HG03108 (cell line): ENCODE results near the gene MLKL.
"Not testable (repeated sequence)": the region's sequence is repeated elsewhere in the genome, so short reads cannot be mapped to it uniquely, and the experiment has no call there.

Source experiments
- ATAC-seq: cut with Tn5 transposase; IDR thresholded peaks from one replicate; pipeline ENCODE4 v1.9.1; 2021; ENCODE audit warnings: moderate library complexity; ENCODE audit not compliant: unreplicated experiment

MLKL gene

DNA sequence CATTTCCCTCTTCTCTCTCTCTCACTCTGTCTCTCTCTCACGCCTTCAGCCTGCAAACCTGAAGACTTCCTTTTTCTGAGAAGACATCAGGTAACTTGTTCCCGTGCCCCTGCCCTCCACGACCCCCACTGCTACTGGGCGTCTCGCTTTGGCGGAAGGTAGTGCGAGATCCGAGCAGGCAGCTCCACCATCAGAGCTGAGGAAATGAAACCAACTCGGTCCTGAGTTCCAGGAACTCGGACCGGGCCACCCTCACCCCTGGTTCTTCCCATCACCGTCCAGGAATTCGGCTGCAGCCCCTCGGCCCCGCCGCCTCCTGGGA lies 585 bp downstream of the MLKL start:
- ATAC-seq = peak; percentile 14

- ATAC-seq = no peak
Measured at GRCh38 chr16:74699666-74700065, 996 bp downstream of the MLKL start.

DNA sequence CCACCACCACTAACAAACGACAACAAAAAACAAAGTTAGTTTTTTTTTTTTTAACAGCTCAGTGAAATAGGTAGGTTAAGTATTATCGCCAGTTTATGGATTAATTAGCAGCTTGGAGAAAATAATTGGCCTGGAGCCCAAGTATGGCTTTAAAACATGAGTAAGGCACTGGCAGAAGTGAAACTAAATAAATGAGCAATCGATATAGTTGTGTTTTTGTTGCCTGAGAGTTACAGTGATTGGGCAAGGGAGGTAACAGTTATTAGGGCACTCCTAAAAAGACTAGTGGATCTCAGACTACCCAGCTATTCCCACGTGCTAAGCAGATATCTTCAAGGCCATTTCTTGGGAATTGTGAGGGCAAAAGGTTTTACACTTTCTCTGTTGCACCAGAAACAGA lies 2.4 kb downstream of the MLKL start:
- ATAC-seq = no peak

- ATAC-seq = peak; percentile 80
Measured at GRCh38 chr16:74695450-74696422, 4.9 kb downstream of the MLKL start.

DNA sequence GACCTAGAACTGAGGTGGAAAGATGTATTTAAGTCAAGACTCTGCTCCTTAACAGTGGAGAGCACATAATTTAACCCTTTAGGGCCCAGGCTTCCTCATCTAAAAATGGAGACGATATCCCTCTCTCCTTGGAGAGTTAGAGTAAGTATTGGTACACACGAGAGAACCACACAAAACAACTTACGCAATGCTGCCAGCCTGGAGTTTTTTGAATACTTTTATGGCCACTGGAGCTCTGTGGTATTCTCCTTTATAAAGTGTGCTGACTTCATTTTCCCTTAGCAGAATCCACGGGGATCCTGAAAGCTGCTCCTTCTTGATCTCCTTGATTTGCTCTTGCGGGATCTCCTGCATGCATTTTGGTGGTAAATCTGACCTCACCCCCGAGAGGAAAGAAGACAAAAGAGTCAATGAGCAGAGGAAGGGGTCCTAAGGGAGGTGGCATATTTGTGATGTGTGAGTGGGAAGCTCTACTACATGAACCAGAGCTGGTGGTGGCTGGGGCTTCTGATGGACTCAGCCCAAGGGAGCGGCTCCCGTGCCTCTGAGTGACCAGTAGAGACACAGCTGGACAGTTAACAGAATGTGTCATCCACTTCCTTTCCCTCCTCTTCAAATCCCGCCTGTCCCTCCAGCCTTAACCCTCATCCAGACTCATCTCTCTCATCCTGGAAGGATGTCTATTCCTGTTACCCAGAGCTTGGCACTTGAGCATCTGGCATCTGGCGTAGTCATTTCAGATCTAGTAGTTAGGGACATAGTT lies 9.4 kb downstream of the MLKL start:
- ATAC-seq = no peak

DNA sequence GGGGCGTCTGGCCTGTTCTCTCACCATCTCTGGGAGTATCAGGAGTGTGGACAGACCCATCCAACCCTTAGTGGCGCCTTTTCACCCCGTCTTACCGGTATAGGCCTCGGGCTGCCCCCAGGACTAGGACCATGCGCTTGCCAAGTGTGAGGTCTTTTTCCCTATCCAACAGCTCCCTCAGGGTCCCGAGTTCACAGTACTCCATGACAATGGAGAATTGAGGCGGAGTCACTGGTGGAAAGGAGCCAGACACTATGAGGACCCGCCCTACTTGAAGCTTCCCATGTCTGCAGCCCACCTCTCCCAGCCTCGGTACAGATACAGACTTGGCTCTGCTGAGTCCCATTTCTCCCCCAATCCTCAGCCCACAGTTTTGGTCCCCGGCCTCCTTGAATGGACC lies 18.1 kb downstream of the MLKL start:
- ATAC-seq = no peak

GRCh38 chr16:74680681-74681080 lies 20.0 kb downstream of the MLKL start:
- ATAC-seq = no peak

DNA sequence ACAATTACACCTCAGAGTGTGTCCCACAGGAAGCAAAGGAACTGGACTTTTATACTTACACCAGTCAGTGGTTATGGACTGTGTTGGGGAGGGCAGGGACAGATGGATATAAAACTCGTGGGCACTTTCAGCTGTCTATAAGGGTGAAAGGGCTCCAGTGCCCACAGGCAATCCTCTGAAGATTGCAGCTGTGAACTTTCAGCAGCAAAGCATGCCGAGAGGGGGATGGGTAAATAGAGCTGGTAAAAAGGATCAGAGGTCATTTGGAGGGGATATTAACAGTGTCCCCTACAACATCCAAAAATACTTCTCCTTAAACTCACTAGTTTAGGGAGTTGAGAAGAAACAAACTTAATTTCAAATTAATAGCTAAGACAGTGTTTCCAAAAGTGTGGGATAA lies 20.7 kb downstream of the MLKL start:
- no peak for ATAC-seq

DNA sequence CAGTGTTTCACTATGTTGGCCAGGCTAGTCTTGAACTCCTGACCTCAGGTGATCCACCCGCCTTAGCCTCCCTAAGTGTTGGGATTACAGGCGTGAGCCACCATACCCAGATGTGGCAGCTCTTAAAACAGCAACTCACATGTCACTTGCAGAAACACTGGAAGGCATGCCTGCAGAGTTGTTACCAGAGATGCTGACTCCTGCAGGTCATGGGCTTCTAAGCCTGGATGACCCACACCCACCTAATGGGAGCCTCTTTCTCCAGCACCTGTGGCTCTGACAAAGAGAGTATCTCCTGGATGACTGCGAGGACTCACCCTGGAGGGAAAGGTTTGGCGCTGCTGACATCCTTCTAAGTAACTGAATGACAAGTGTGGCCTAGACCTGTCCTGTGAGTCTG lies 22.8 kb downstream of the MLKL start:
- no peak for ATAC-seq

DNA sequence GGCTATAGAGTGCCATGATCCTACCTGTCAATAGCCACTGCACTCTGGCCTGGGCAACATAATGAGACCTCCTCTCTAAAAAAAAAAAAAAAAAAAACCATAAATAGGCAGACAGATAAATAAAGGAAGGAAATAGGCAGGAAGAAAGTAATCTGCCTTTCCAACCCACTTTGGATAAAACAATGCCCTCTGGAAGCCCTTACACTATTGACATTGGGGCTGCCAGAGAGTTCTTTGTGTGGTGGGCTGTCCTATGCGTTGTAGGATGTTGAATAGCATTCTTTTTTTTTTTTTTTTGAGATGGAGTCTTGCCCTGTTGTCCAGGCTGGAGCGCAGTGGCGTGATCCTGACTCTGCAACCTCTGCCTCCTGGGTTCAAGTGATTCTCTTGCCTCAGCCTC lies 26.8 kb downstream of the MLKL start:
- ATAC-seq = no peak

- ATAC-seq = not testable (repeated sequence)
Measured at GRCh38 chr16:74668877-74669276, 31.8 kb downstream of the MLKL start.

- ATAC-seq = no peak
Measured at GRCh38 chr16:74667255-74667700, 33.4 kb downstream of the MLKL start.

GRCh38 chr16:74666425-74667254 lies 34.0 kb downstream of the MLKL start, which contains the start of gene RFWD3:
RFWD3 (minus strand) TSS chr16:74666877; CDS start chr16:74661449, 5,428 bp downstream.
- peak; percentile 100 for ATAC-seq

DNA sequence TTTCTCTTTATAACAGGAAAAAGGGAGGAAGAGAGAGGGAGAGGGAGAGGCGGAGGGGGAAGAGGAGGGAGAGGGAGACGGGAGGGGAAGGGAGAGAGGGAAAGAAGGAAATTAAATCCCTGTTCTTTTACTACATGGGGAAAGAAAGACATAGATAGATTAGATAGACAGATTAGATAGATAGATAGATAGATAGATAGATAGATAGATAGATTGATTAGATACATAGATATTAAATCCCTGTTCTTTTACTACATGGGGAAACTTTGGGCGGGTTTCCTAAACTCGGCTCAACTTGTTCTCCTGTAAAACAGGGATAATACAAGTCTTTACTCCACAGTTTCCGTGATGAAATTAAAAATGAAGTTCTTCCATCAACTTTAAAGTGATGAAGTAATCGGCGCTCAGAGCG lies 34.6 kb downstream of the MLKL start:
- ATAC-seq = no peak

DNA sequence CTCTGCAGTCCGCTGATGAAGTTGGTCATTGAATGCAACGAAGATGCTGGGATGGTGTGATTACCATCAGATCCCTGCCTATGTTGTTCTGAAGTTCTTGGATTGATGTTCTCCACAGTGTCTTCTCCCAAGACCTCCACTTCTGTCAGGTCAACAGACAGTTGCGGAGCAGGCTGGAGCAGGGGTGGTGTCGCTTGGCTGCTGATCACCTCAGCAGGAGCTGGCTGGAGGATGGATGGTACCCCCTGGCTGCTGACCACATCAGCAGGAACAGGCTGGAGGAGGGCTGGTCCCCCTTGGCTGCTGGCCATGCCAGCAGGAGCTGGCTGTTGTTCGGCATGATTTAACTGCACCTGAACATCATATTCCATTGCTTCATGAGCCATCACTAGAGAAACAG lies 39.6 kb downstream of the MLKL start:
- ATAC-seq = no peak

DNA sequence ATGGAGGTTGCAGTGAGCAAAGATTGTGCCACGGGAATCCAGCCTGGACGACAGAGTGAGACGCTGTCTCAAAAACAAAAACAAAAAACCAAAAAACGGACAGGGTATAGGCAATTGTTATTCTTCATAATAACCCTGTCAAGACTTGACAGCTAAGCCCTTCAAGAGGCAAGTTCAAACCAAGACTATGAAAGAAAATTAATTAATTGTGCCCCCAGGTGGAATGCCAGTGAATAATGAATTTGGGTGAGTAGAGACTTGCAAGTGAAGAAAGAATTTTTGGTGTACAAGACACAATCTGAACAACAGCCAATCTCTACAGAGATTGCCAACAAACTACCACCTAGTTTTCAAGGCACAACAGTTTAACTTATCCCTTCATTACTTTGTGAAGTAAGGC lies 40.3 kb downstream of the MLKL start:
- ATAC-seq = no peak

DNA sequence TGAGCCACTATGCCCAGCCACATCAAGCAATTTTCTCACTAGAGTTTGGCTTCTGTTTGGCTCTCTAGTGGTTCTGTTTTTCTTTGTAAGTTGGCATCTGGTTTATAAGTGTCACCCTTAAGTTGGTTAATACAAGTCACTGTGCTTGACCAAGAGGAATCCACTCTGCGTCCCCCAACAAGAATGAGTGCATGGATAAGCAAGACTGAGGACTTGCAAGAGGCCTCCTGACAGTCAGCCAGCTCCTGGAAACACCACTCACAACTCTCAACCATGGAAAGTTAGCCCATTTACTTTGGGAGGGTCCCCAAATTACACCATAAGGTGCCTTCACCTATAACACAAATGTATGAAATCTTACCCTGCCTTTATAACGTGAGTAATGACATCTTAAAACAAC lies 41.6 kb downstream of the MLKL start:
- ATAC-seq = no peak

DNA sequence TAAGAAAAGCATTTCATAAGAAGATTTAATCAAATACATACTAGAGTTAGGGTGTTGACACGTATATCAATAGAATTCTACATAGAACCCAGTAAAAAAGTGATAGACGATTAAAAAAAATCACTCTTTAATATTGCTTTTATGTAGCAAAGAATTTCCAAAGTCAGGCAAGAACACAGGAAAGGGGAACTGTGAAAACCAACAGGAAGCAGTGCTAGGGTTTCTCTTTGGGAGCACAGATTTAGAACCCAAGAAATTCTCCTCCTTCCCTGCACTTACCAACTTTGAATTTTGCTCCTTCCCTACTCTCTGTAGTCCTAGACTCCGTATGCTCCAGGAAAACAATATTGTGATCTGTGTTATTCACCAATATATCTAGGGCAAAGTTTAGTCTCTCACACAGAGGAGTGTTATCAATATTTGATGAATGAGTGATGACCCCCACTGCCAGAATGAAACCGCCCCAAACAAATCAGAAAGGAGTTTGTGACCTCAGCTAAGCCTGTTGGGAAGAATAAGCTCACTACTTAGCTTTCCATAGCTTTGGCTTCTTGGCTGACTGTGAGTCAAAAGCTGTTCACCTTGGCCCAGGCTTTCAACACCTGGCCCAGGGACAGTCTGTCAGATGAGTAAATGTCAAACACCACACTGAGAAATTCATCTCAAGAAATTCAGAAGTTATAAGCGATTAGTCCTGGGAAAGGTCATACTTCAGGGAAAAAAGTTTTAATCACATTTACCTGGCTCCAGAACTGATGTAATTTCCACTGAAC lies 42.6 kb downstream of the MLKL start:
- ATAC-seq = no peak

- no peak for ATAC-seq
Measured at GRCh38 chr16:74654536-74655050, 46.1 kb downstream of the MLKL start.

GRCh38 chr16:74652883-74653282 lies 47.8 kb downstream of the MLKL start:
- not testable (repeated sequence) for ATAC-seq
